Measurements from ENCODE around the gene VASP.

DNA sequence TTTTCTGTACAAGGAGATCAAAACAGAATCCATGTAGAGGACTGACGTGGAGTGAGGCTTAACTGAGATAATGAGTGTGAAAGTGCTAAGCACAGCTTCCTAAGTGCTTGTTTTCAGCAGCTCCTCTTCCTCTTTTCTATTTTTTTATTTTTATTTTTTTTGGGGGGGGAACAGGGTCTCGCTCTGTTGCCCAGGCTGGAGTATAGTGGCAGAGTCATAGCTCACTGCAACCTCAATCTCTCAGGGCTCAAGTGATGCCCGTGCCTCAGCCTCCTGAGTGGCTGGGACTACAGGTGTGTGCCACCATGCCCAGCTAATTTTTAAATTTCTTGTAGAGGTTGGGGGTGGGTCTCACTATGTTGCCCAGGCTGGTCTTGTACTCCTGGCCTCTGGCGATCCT lies 45.1 kb upstream of the VASP start:
- TF ChIP-seq POLR2A (IDR thresholded peaks at IDR 0.05) (no peak), CTCF (IDR thresholded peaks at IDR 0.05) (no peak)

All from gastroesophageal sphincter (tissue), 3 donors.